PC-3 (cell line): ENCODE results near the gene FGFRL1.

Source experiments
- CTCF ChIP-seq: fragments of 300-600 bp; sonication (generic); conservative IDR thresholded peaks from 2 replicates; pipeline ENCODE4 v1.5.1; 2017; ENCODE audit warnings: antibody characterized with exemption, low read depth, mild to moderate bottlenecking, low read length
- EZH2 ChIP-seq: fragments of 300-600 bp; sonication (generic); IDR thresholded peaks from one replicate; pipeline ENCODE4 v1.6.1; 2017; ENCODE audit warnings: antibody characterized with exemption, mild to moderate bottlenecking, low read length; ENCODE audit not compliant: unreplicated experiment
- EZH2phosphoT487 ChIP-seq: fragments of 300-600 bp; sonication (generic); IDR thresholded peaks from 2 replicates; pipeline ENCODE4 v1.6.1; 2018; ENCODE audit warnings: mild to moderate bottlenecking, antibody characterized with exemption, low read length, borderline replicate concordance

- TF ChIP-seq CTCF (no peak), EZH2 (no peak), EZH2phosphoT487 (no peak)
Measured at GRCh38 chr4:1061760-1062159, 50.3 kb downstream of the FGFRL1 start.
